Measurements from ENCODE around the gene ZNF280C.
A peak's percentile ranks its signal among the peaks of the same experiment; 100 is the strongest.

ZNF280C gene

GRCh38 chrX:130267956-130268448 lies 697 bp downstream of the ZNF280C start:
- H2AFZ ChIP-seq (ENCODE audit: low read depth, low read length), result peak overlapping the region; percentile 78
- ATAC-seq (ENCODE audit: insufficient read depth, low read depth), result no peak

GRCh38 chrX:130264573-130264972 lies 4.1 kb downstream of the ZNF280C start:
- no peaks in the 10 kb centered on the region for H3K9me3 ChIP-seq (ENCODE audit: insufficient read depth, low read length, severe bottlenecking)
- no peak for TF ChIP-seq EZH2 (IDR thresholded peaks at IDR 0.05; ENCODE audit: borderline replicate concordance, low read depth, low read length, severe bottlenecking)
- TF ChIP-seq CTCF (IDR thresholded peaks at IDR 0.05; ENCODE audit: borderline replicate concordance, extremely low read depth, low read length, poor library complexity, severe bottlenecking), result no peak
- no peak overlapping the region for H3K4me2 ChIP-seq (ENCODE audit: insufficient read depth, low read length)
- H3K27me3 ChIP-seq (ENCODE audit: insufficient read depth, low read length, poor library complexity), result no peaks in the 10 kb centered on the region
- peaks cover 28% of the 10 kb centered on the region for H3K4me1 ChIP-seq (ENCODE audit: insufficient read depth, low read length)
- peaks cover 62% of the 10 kb centered on the region for H3K79me2 ChIP-seq (ENCODE audit: insufficient read depth, low read length)
- no peak for ATAC-seq (ENCODE audit: insufficient read depth, low read depth)
- DNase-seq, result no peak
- no peak overlapping the region for H3K27ac ChIP-seq (ENCODE audit: low read length)
- H3K36me3 ChIP-seq (ENCODE audit: insufficient read depth, low read length), result no peaks in the 10 kb centered on the region; the same call in 1 of the 2 replicates
- no peak overlapping the region for H3K9ac ChIP-seq (ENCODE audit: low read depth, low read length)
- H3K4me3 ChIP-seq (ENCODE audit: low read depth in 1 of 2, low read length in 2 of 2), result no peak overlapping the region
- no peak overlapping the region for H2AFZ ChIP-seq (ENCODE audit: low read depth, low read length)
- no peaks in the 10 kb centered on the region; the same call in 1 of the 2 replicates for H4K20me1 ChIP-seq (ENCODE audit: insufficient read depth, low read length)

More at GRCh38 chrX:130267956-130268448, 697 bp downstream of the ZNF280C start:
- peaks cover 49% of the 10 kb centered on the region for H3K79me2 ChIP-seq (ENCODE audit: insufficient read depth, low read length)
- peak overlapping the region; percentile 80 for H3K4me2 ChIP-seq (ENCODE audit: insufficient read depth, low read length)
- no peaks in the 10 kb centered on the region for H3K9me3 ChIP-seq (ENCODE audit: insufficient read depth, low read length, severe bottlenecking)
- peak overlapping the region; percentile 68 to 69 for H3K4me3 ChIP-seq (ENCODE audit: low read depth in 1 of 2, low read length in 2 of 2)
- no peaks in the 10 kb centered on the region; the same call in 1 of the 2 replicates for H3K36me3 ChIP-seq (ENCODE audit: insufficient read depth, low read length)
- TF ChIP-seq EZH2 (IDR thresholded peaks at IDR 0.05; ENCODE audit: borderline replicate concordance, low read depth, low read length, severe bottlenecking) (no peak), CTCF (IDR thresholded peaks at IDR 0.05; ENCODE audit: borderline replicate concordance, extremely low read depth, low read length, poor library complexity, severe bottlenecking) (no peak)
- no peak for DNase-seq
- H3K27ac ChIP-seq (ENCODE audit: low read length), result peak overlapping the region; percentile 89
- peak overlapping the region; percentile 73 for H3K9ac ChIP-seq (ENCODE audit: low read depth, low read length)
- H3K27me3 ChIP-seq (ENCODE audit: insufficient read depth, low read length, poor library complexity), result no peaks in the 10 kb centered on the region
- peaks cover 32% of the 10 kb centered on the region for H3K4me1 ChIP-seq (ENCODE audit: insufficient read depth, low read length)
- no peaks in the 10 kb centered on the region for H4K20me1 ChIP-seq (ENCODE audit: insufficient read depth, low read length)

- no peak for ATAC-seq (ENCODE audit: insufficient read depth, low read depth)
Measured at GRCh38 chrX:130263016-130263415, 5.7 kb downstream of the ZNF280C start.

More at GRCh38 chrX:130263016-130263415, 5.7 kb downstream of the ZNF280C start:
- Histone ChIP-seq H3K9me3 (ENCODE audit: insufficient read depth, low read length, severe bottlenecking) (no peaks in the 10 kb centered on the region), H3K27me3 (ENCODE audit: insufficient read depth, low read length, poor library complexity) (no peaks in the 10 kb centered on the region), H3K27ac (ENCODE audit: low read length) (no peak overlapping the region), H3K36me3 (ENCODE audit: insufficient read depth, low read length) (no peaks in the 10 kb centered on the region; the same call in 1 of the 2 replicates), H3K4me1 (ENCODE audit: insufficient read depth, low read length) (peaks cover 22% of the 10 kb centered on the region), H2AFZ (ENCODE audit: low read depth, low read length) (no peak overlapping the region), H3K9ac (ENCODE audit: low read depth, low read length) (no peak overlapping the region), H3K79me2 (ENCODE audit: insufficient read depth, low read length) (peaks cover 59% of the 10 kb centered on the region), H4K20me1 (ENCODE audit: insufficient read depth, low read length) (no peaks in the 10 kb centered on the region; the same call in 1 of the 2 replicates), H3K4me3 (ENCODE audit: low read depth in 1 of 2, low read length in 2 of 2) (no peak overlapping the region), H3K4me2 (ENCODE audit: insufficient read depth, low read length) (no peak overlapping the region)
- no peak for TF ChIP-seq EZH2 (IDR thresholded peaks at IDR 0.05; ENCODE audit: borderline replicate concordance, low read depth, low read length, severe bottlenecking)
- no peak for TF ChIP-seq CTCF (IDR thresholded peaks at IDR 0.05; ENCODE audit: borderline replicate concordance, extremely low read depth, low read length, poor library complexity, severe bottlenecking)
- DNase-seq, result no peak
